Astrocyte (in vitro differentiated cells and primary cell): Measurements from ENCODE around the gene AIM2. TPM values are rescaled to one million over a fixed set of nuclear protein-coding genes. Genes with fewer than 3 reads are reported as not detected.

ENCODE experiments used
- DNase-seq: peaks from one replicate; pipeline ENCODE4 v3.0.0-alpha.2; 2010; ENCODE audit warnings: low read depth
- FAIRE-seq: peaks from 2 replicates; lab custom pipeline; 2011; peaks lifted over from hg19 to GRCh38; lab: Jason Lieb, UNC
- H2AFZ ChIP-seq: 2 replicates; pipeline ENCODE4 v1.6.0; 2012; ENCODE audit warnings: low read depth, low read length, inconsistent platforms
- H3K27ac ChIP-seq: 2 replicates; pipeline ENCODE4 v1.5.1; 2011; ENCODE audit warnings: low read depth, low read length, inconsistent platforms
- H3K27me3 ChIP-seq: 2 replicates; pipeline ENCODE4 v1.6.0; 2011; ENCODE audit warnings: low read length, inconsistent platforms; ENCODE audit not compliant: insufficient read depth
- H3K36me3 ChIP-seq: 2 replicates; pipeline ENCODE4 v1.5.1; 2011; ENCODE audit warnings: low read length, inconsistent platforms; ENCODE audit not compliant: insufficient read depth
- H3K4me1 ChIP-seq: 2 replicates; pipeline ENCODE4 v1.5.1; 2011; ENCODE audit warnings: low read length, inconsistent platforms; ENCODE audit not compliant: insufficient read depth
- H3K4me2 ChIP-seq: 2 replicates; pipeline ENCODE4 v1.6.0; 2012; ENCODE audit warnings: low read length, inconsistent platforms
- H3K4me3 ChIP-seq: 2 replicates; pipeline ENCODE4 v1.5.1; 2011; ENCODE audit warnings: low read depth, mild to moderate bottlenecking, low read length, inconsistent platforms; ENCODE audit not compliant: insufficient read depth
- H3K79me2 ChIP-seq: 2 replicates; pipeline ENCODE4 v1.6.0; 2012; ENCODE audit warnings: mild to moderate bottlenecking, low read length, inconsistent platforms; ENCODE audit not compliant: insufficient read depth
- H3K9ac ChIP-seq: 2 replicates; pipeline ENCODE4 v1.6.0; 2012; ENCODE audit warnings: mild to moderate bottlenecking, low read length, inconsistent platforms
- H3K9me3 ChIP-seq: 2 replicates; pipeline ENCODE4 v1.5.1; 2012; ENCODE audit warnings: low read depth, mild to moderate bottlenecking, low read length, inconsistent platforms; ENCODE audit not compliant: insufficient read depth
- H4K20me1 ChIP-seq: 2 replicates; pipeline ENCODE4 v1.6.0; 2012; ENCODE audit warnings: low read length, inconsistent platforms; ENCODE audit not compliant: insufficient read depth
- H3K27ac Mint-ChIP-seq: one replicate; pipeline ENCODE4 v1.8.0; 2021; ENCODE audit warnings: mild to moderate bottlenecking, mixed read lengths; ENCODE audit not compliant: unreplicated experiment
- H3K27me3 Mint-ChIP-seq: one replicate; pipeline ENCODE4 v1.8.0; 2021; ENCODE audit warnings: low read depth, mixed read lengths; ENCODE audit not compliant: unreplicated experiment
- H3K36me3 Mint-ChIP-seq: one replicate; pipeline ENCODE4 v1.8.0; 2021; ENCODE audit warnings: low read depth, mixed read lengths; ENCODE audit not compliant: unreplicated experiment
- H3K4me1 Mint-ChIP-seq: one replicate; pipeline ENCODE4 v1.8.0; 2021; ENCODE audit warnings: low read depth, mixed read lengths; ENCODE audit not compliant: unreplicated experiment
- H3K4me3 Mint-ChIP-seq: one replicate; pipeline ENCODE4 v1.8.0; 2021; ENCODE audit warnings: mild to moderate bottlenecking, moderate library complexity, mixed read lengths; ENCODE audit not compliant: unreplicated experiment
- H3K9me3 Mint-ChIP-seq: one replicate; pipeline ENCODE4 v1.8.0; 2021; ENCODE audit warnings: mild to moderate bottlenecking, mixed read lengths; ENCODE audit not compliant: unreplicated experiment
- CTCF ChIP-seq: IDR thresholded peaks from 2 replicates; pipeline ENCODE4 v1.5.1; 2011; ENCODE audit warnings: low read depth, mild to moderate bottlenecking, inconsistent platforms, low read length, moderate library complexity; ENCODE audit not compliant: insufficient read depth
- EZH2 ChIP-seq: IDR thresholded peaks from 2 replicates; pipeline ENCODE4 v1.6.1; 2012; ENCODE audit warnings: mild to moderate bottlenecking, low read length, inconsistent platforms; ENCODE audit not compliant: insufficient read depth
- total RNA-seq: library from RNA; stranded (reverse); gene quantifications from 2 replicates; pipeline ENCODE4 v1.2.1, GENCODE V29; 2021

The AIM2 gene
- total RNA-seq, 1 donor from 2014 or later = 1.3 TPM

GRCh38 chr1:159098596-159098995 is 22.0 kb upstream of the AIM2 start:
- H3K9ac ChIP-seq = no peak overlapping the region
- TF ChIP-seq CTCF (no peak), EZH2 (no peak)
- peaks cover 3% of the 10 kb centered on the region for H3K27me3 ChIP-seq
- no peaks in the 10 kb centered on the region for H3K79me2 ChIP-seq
- H3K4me3 ChIP-seq = no peak overlapping the region
- H3K4me1 ChIP-seq = no peaks in the 10 kb centered on the region
- no peaks in the 10 kb centered on the region for H3K9me3 ChIP-seq
- no peaks in the 10 kb centered on the region for H3K4me1 Mint-ChIP-seq
- no peak for FAIRE-seq
- no peak for DNase-seq
- no peak overlapping the region for H2AFZ ChIP-seq
- H3K4me3 Mint-ChIP-seq = no peak overlapping the region
- no peak overlapping the region for H3K27ac ChIP-seq
- peaks cover 3% of the 10 kb centered on the region for H3K27me3 Mint-ChIP-seq
- H3K36me3 Mint-ChIP-seq = no peaks in the 10 kb centered on the region
- H3K36me3 ChIP-seq = no peaks in the 10 kb centered on the region
- no peaks in the 10 kb centered on the region for H4K20me1 ChIP-seq
- no peak overlapping the region for H3K4me2 ChIP-seq
- H3K27ac Mint-ChIP-seq = no peak overlapping the region
- H3K9me3 Mint-ChIP-seq = no peaks in the 10 kb centered on the region

- peak overlapping the region; percentile 69 for H3K4me2 ChIP-seq
- TF ChIP-seq EZH2 (no peak), CTCF (no peak)
Observed at GRCh38 chr1:159092036-159092760, 15.6 kb upstream of the AIM2 start.

GRCh38 chr1:159091607-159092031 is 15.1 kb upstream of the AIM2 start:
- no peaks in the 10 kb centered on the region for H3K27me3 Mint-ChIP-seq
- H3K4me1 Mint-ChIP-seq = peaks cover 31% of the 10 kb centered on the region
- no peaks in the 10 kb centered on the region for H3K79me2 ChIP-seq
- H3K4me1 ChIP-seq = peaks cover 29% of the 10 kb centered on the region
- no peaks in the 10 kb centered on the region for H3K36me3 Mint-ChIP-seq
- no peaks in the 10 kb centered on the region for H3K36me3 ChIP-seq
- H3K4me2 ChIP-seq = peak overlapping the region; percentile 69
- no peaks in the 10 kb centered on the region for H4K20me1 ChIP-seq
- H3K9me3 Mint-ChIP-seq = peaks cover 2% of the 10 kb centered on the region
- H3K27ac Mint-ChIP-seq = peak overlapping the region; percentile 59
- H2AFZ ChIP-seq = no peak overlapping the region
- peak overlapping the region; percentile 46 for H3K27ac ChIP-seq
- H3K9ac ChIP-seq = no peak overlapping the region
- no peak overlapping the region for H3K4me3 ChIP-seq
- no peaks in the 10 kb centered on the region for H3K9me3 ChIP-seq
- H3K4me3 Mint-ChIP-seq = no peak overlapping the region
- DNase-seq (peak; percentile 48), FAIRE-seq (peak; percentile 60)
- TF ChIP-seq EZH2 = no peak
- no peak for TF ChIP-seq CTCF
- H3K27me3 ChIP-seq = no peaks in the 10 kb centered on the region

More at GRCh38 chr1:159092036-159092760, 15.6 kb upstream of the AIM2 start:
- H3K27me3 ChIP-seq = no peaks in the 10 kb centered on the region
- Mint-ChIP-seq H3K27ac (peak overlapping the region; percentile 77), H3K4me1 (peaks cover 31% of the 10 kb centered on the region), H3K36me3 (no peaks in the 10 kb centered on the region), H3K4me3 (no peak overlapping the region), H3K9me3 (peaks cover 2% of the 10 kb centered on the region), H3K27me3 (no peaks in the 10 kb centered on the region)
- no peak overlapping the region for H3K4me3 ChIP-seq
- H4K20me1 ChIP-seq = no peaks in the 10 kb centered on the region
- H3K27ac ChIP-seq = peak overlapping the region; percentile 68
- FAIRE-seq (peak; percentile 26), DNase-seq (peak; percentile 78)
- H3K36me3 ChIP-seq = no peaks in the 10 kb centered on the region
- H3K4me1 ChIP-seq = peaks cover 29% of the 10 kb centered on the region
- H2AFZ ChIP-seq = peak overlapping the region; percentile 40
- H3K9ac ChIP-seq = no peak overlapping the region
- H3K79me2 ChIP-seq = no peaks in the 10 kb centered on the region
- H3K9me3 ChIP-seq = no peaks in the 10 kb centered on the region
